H9 (cell line): ENCODE measurements around the gene ZNF248. TPM values are rescaled to one million over a fixed set of nuclear protein-coding genes. Genes with fewer than 3 reads are reported as not detected.

Experiments used
- DNase-seq: peaks from one replicate; pipeline ENCODE4 v3.0.0-alpha.2; 2017
- H2AFZ ChIP-seq: one replicate; pipeline ENCODE4 v1.6.1; 2013; ENCODE audit warnings: mild to moderate bottlenecking, low read length, control low read depth, moderate library complexity
- H2AK5ac ChIP-seq: 2 replicates; pipeline ENCODE4 v1.6.1; 2013; ENCODE audit warnings: low read length, control low read depth, mixed read lengths; ENCODE audit not compliant: insufficient read length
- H2BK120ac ChIP-seq: one replicate; pipeline ENCODE4 v1.6.1; 2013; ENCODE audit warnings: low read depth, mild to moderate bottlenecking, low read length, control low read depth, inconsistent platforms; ENCODE audit not compliant: poor library complexity, severe bottlenecking
- H2BK12ac ChIP-seq: 2 replicates; pipeline ENCODE4 v1.6.1; 2013; ENCODE audit warnings: low read length, control low read depth, mixed read lengths, low read depth; ENCODE audit not compliant: insufficient read length
- H2BK15ac ChIP-seq: 2 replicates; pipeline ENCODE4 v1.6.1; 2013; ENCODE audit warnings: low read depth, low read length, control low read depth
- H2BK20ac ChIP-seq: one replicate; pipeline ENCODE4 v1.6.1; 2013; ENCODE audit warnings: low read depth, mild to moderate bottlenecking, low read length, control low read depth, inconsistent platforms; ENCODE audit not compliant: poor library complexity, severe bottlenecking
- H2BK5ac ChIP-seq: 2 replicates; pipeline ENCODE4 v1.6.1; 2013; ENCODE audit warnings: low read length, control low read depth, mixed read lengths; ENCODE audit not compliant: insufficient read length
- H3K14ac ChIP-seq: 2 replicates; pipeline ENCODE4 v1.6.1; 2013; ENCODE audit warnings: low read length, control low read depth; ENCODE audit not compliant: insufficient read depth
- H3K18ac ChIP-seq: 2 replicates; pipeline ENCODE4 v1.6.1; 2013; ENCODE audit warnings: low read depth, mild to moderate bottlenecking, mixed read lengths, low read length, control low read depth; ENCODE audit not compliant: insufficient read length
- H3K23ac ChIP-seq: 2 replicates; pipeline ENCODE4 v1.6.1; 2013; ENCODE audit warnings: low read length, control low read depth, mixed read lengths, low read depth; ENCODE audit not compliant: insufficient read length
- H3K23me2 ChIP-seq: 2 replicates; pipeline ENCODE4 v1.6.1; 2013; ENCODE audit warnings: low read depth, mild to moderate bottlenecking, mixed read lengths, low read length, control low read depth; ENCODE audit not compliant: insufficient read length, poor library complexity, severe bottlenecking
- H3K27ac ChIP-seq: 2 replicates; pipeline ENCODE4 v1.5.1; 2013; ENCODE audit warnings: low read length, control low read depth, mixed read lengths, low read depth; ENCODE audit not compliant: insufficient read length
- H3K27me3 ChIP-seq: 2 replicates; pipeline ENCODE4 v1.6.1; 2013; ENCODE audit warnings: low read length, control low read depth, inconsistent platforms; ENCODE audit not compliant: insufficient read depth
- H3K4ac ChIP-seq: 2 replicates; pipeline ENCODE4 v1.6.1; 2013; ENCODE audit warnings: low read depth, mild to moderate bottlenecking, control low read depth, inconsistent platforms, low read length, moderate library complexity
- H3K4me1 ChIP-seq: 2 replicates; pipeline ENCODE4 v1.6.1; 2013; ENCODE audit warnings: low read length, control low read depth, inconsistent platforms; ENCODE audit not compliant: insufficient read depth
- H3K4me2 ChIP-seq: 2 replicates; pipeline ENCODE4 v1.6.1; 2013; ENCODE audit warnings: low read length, control low read depth, mixed read lengths; ENCODE audit not compliant: insufficient read length, insufficient read depth
- H3K56ac ChIP-seq: 2 replicates; pipeline ENCODE4 v1.6.1; 2013; ENCODE audit warnings: low read depth, mild to moderate bottlenecking, mixed read lengths, low read length, control low read depth; ENCODE audit not compliant: insufficient read length
- H3K79me1 ChIP-seq: 2 replicates; pipeline ENCODE4 v1.6.1; 2013; ENCODE audit warnings: low read depth, mild to moderate bottlenecking, moderate library complexity, low read length, control low read depth, inconsistent platforms; ENCODE audit not compliant: insufficient read depth, poor library complexity, severe bottlenecking
- H3K79me2 ChIP-seq: 2 replicates; pipeline ENCODE4 v1.6.1; 2013; ENCODE audit warnings: low read length, control low read depth, inconsistent platforms; ENCODE audit not compliant: insufficient read depth
- H3K9ac ChIP-seq: 2 replicates; pipeline ENCODE4 v1.6.1; 2013; ENCODE audit warnings: low read length, control low read depth, mixed read lengths; ENCODE audit not compliant: insufficient read length; ENCODE audit errors: extremely low read depth
- H3K9me3 ChIP-seq: one replicate; pipeline ENCODE4 v1.6.1; 2013; ENCODE audit warnings: low read depth, low read length, inconsistent platforms; ENCODE audit not compliant: control insufficient read depth
- H3T11ph ChIP-seq: one replicate; pipeline ENCODE4 v1.6.1; 2013; ENCODE audit warnings: mild to moderate bottlenecking, low read length, control low read depth, inconsistent platforms
- H4K20me1 ChIP-seq: one replicate; pipeline ENCODE4 v1.6.1; 2013; ENCODE audit not compliant: control insufficient read depth, insufficient read length, insufficient read depth
- H4K5ac ChIP-seq: 2 replicates; pipeline ENCODE4 v1.6.1; 2013; ENCODE audit warnings: low read depth, mild to moderate bottlenecking, mixed read lengths, low read length, control low read depth; ENCODE audit not compliant: insufficient read length
- H4K8ac ChIP-seq: replicated peaks from 2 replicates; pipeline ENCODE4 v1.6.1; 2013; ENCODE audit warnings: low read length, control low read depth, mixed read lengths, low read depth; ENCODE audit not compliant: insufficient read length
- H4K91ac ChIP-seq: 2 replicates; pipeline ENCODE4 v1.6.1; 2013; ENCODE audit warnings: low read depth, mild to moderate bottlenecking, moderate library complexity, mixed read lengths, low read length, control low read depth; ENCODE audit not compliant: insufficient read length
- H3K27ac Mint-ChIP-seq, 3 experiments: 2 replicates in 2 of 3; 3 replicates in 1 of 3; pipeline ENCODE4 v1.8.0; 2020 to 2021; ENCODE audit warnings: mixed read lengths in 3 of 3, mild to moderate bottlenecking in 1 of 3, moderate library complexity in 1 of 3
- H3K27me3 Mint-ChIP-seq: 2 replicates; pipeline ENCODE4 v1.8.0; 2021; ENCODE audit warnings: low read depth, mild to moderate bottlenecking, moderate library complexity, mixed read lengths
- H3K36me3 Mint-ChIP-seq, 3 experiments: 2 replicates in 2 of 3; 3 replicates in 1 of 3; pipeline ENCODE4 v1.8.0; 2020 to 2021; ENCODE audit warnings: low read depth in 3 of 3, mixed read lengths in 3 of 3; ENCODE audit not compliant: insufficient read depth in 1 of 3
- H3K4me1 Mint-ChIP-seq, 2 experiments: 2 replicates each; pipeline ENCODE4 v1.8.0; 2020; ENCODE audit warnings: mixed read lengths in 2 of 2
- H3K4me3 Mint-ChIP-seq, 2 experiments: 2 replicates in 1 of 2; 3 replicates in 1 of 2; pipeline ENCODE4 v1.8.0; 2020 to 2021; ENCODE audit warnings: mild to moderate bottlenecking in 2 of 2, mixed read lengths in 2 of 2, moderate library complexity in 1 of 2
- H3K9me3 Mint-ChIP-seq, 2 experiments: 2 replicates in 1 of 2; 3 replicates in 1 of 2; pipeline ENCODE4 v1.8.0; 2020; ENCODE audit warnings: mild to moderate bottlenecking in 2 of 2, mixed read lengths in 2 of 2, moderate library complexity in 1 of 2
- CTCF ChIP-seq: fragments of 200-600 bp; sonication (generic); conservative IDR thresholded peaks from 3 replicates; pipeline ENCODE4 v1.8.0; 2021; ENCODE audit warnings: antibody characterized with exemption, mild to moderate bottlenecking
- WGBS: extraction: QIAGEN DNeasy Blood & Tissue Kit; methylation state at CpG from one replicate; pipeline ENCODE4 v1.1.7; 2013; ENCODE audit warnings: missing lambda C conversion rate, low lambda C conversion rate, mixed read lengths; ENCODE audit not compliant: insufficient read length; ENCODE audit errors: extremely low coverage; 5-methylcytosine and 5-hydroxymethylcytosine counted together
- total RNA-seq: library from RNA; stranded (reverse); gene quantifications from 2 replicates; pipeline ENCODE4 v1.2.1, GENCODE V29; 2021

Gene ZNF248
- total RNA-seq, 1 experiment from 2014 or later = 5.4 TPM

GRCh38 chr10:37760817-37761216 lies 96.6 kb downstream of the ZNF248 start:
- Histone ChIP-seq H3K4me1 (no peaks in the 10 kb centered on the region), H4K20me1 (no peaks in the 10 kb centered on the region), H3K56ac (no peak overlapping the region), H2BK20ac (no peak overlapping the region), H2BK15ac (no peak overlapping the region), H2BK5ac (no peak overlapping the region), H2AK5ac (no peak overlapping the region), H3K27ac (no peak overlapping the region), H3K23me2 (no peaks in the 10 kb centered on the region), H3T11ph (no peak overlapping the region), H3K14ac (no peak overlapping the region), H2BK12ac (no peak overlapping the region), H4K91ac (no peak overlapping the region), H3K27me3 (no peaks in the 10 kb centered on the region), H3K23ac (no peak overlapping the region), H3K9ac (no peak overlapping the region), H3K79me2 (no peaks in the 10 kb centered on the region), H3K18ac (no peak overlapping the region), H2AFZ (no peak overlapping the region), H3K9me3 (peaks cover 60% of the 10 kb centered on the region), H3K4ac (no peak overlapping the region), H4K8ac (no peak overlapping the region), H2BK120ac (no peak overlapping the region), H3K79me1 (no peaks in the 10 kb centered on the region), H3K4me2 (no peak overlapping the region), H4K5ac (no peak overlapping the region)
- no peak for TF ChIP-seq CTCF
- no peak for DNase-seq
- no CpG with 5 or more reads among the region's 1 CpG for WGBS
- Mint-ChIP-seq H3K27ac (no peak overlapping the region), H3K27me3 (no peaks in the 10 kb centered on the region; the same call in 1 of the 2 replicates), H3K4me1 (no peaks in the 10 kb centered on the region), H3K4me3 (no peak overlapping the region), H3K9me3 (peaks cover 80 to 94% of the 10 kb centered on the region in 2 experiments), H3K36me3 (peaks cover 17 to 27% (median 24%) of the 10 kb centered on the region in 3 experiments; a peak in 6 of 7 replicates)
